H1 (cell line): ENCODE data around the gene MYO1A. TPM values are rescaled to one million over a fixed set of nuclear protein-coding genes. Genes with fewer than 3 reads are reported as not detected.

Experiments
- EZH2 ChIP-seq: fragments of 200-600 bp; sonication (generic); IDR thresholded peaks from 2 replicates; pipeline ENCODE4 v1.7.1; 2012; ENCODE audit warnings: low read depth, mild to moderate bottlenecking, moderate library complexity, low read length, inconsistent platforms; ENCODE audit not compliant: severe bottlenecking
- NRF1 ChIP-seq: IDR thresholded peaks from 2 replicates; pipeline ENCODE4 v1.6.1; 2011; ENCODE audit warnings: mild to moderate bottlenecking, low read depth, low read length, improper control_type of control experiment
- PHF8 ChIP-seq: fragments of 200-600 bp; sonication (generic); conservative IDR thresholded peaks from 2 replicates; pipeline ENCODE4 v1.7.1; 2012; ENCODE audit warnings: low read depth, mild to moderate bottlenecking, inconsistent platforms, low read length, moderate library complexity
- RXRA ChIP-seq: IDR thresholded peaks from 2 replicates; pipeline ENCODE4 v1.6.1; 2011; ENCODE audit warnings: low read depth, mild to moderate bottlenecking, low read length, moderate library complexity; ENCODE audit not compliant: insufficient read depth
- polyA plus RNA-seq, 7 experiments: library from polyadenylated mRNA; depleted of rRNA in 3 of 7; stranded (reverse) in 5 of 7; unstranded in 2 of 7; fragments of >200 nt in 5 of 7; fragments of 200-250 nt in 2 of 7; gene quantifications; 1 replicate in 5 of 7; 2 replicates in 1 of 7; 4 replicates in 1 of 7; pipeline versions ENCODE4 v1.2.1 to v1.2.3, GENCODE V29; 2011 to 2013; ENCODE audit warnings: missing spikeins in 2 of 7, mixed read lengths in 2 of 7
- total RNA-seq: library from RNA; stranded (reverse); fragmentation: NEBNext Ultra II Directional; extraction: Animal tissue kit (Norgen Biotek cat#: 25700); gene quantifications from 2 replicates; pipeline ENCODE4 v1.2.1, GENCODE V29; 2021

MYO1A gene
- total and polyA plus RNA-seq, 2 of the 8 experiments (the other 6 are each of a cell fraction or from before 2014, with no cell fraction given) = 0.54 to 0.77 TPM

GRCh38 chr12:56995930-56996496 is 53.9 kb downstream of the MYO1A start (continued):
- no peak for TF ChIP-seq EZH2
- TF ChIP-seq PHF8 = no peak
- no peak for TF ChIP-seq NRF1
- no peak for TF ChIP-seq RXRA
- TF ChIP-seq, all 59 proteins: peak for 0
